ENCODE data around the gene KIRREL3.

KIRREL3 gene

DNA sequence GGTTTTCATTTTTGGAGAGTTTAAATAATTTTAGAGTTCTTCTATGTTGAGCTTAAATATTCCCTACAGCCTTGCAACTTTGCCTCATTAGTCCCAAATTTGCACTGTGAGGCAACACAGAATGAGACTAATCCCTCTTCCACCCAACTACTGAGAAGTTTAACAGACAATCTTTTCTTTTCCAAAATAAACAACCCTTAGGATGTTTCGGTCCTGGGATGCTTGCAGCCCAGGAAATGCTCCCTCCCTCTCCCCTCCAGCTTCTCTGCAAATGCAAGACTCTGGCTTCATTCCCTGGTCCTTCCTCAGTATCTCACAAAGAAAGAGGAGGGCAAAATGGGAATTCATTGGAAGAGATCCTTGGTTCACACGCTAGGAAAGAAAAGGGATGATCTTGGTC, 422.5 kb downstream of the KIRREL3 start:
- FAIRE-seq (no peak), DNase-seq (ENCODE audit: insufficient read length, low spot score) (no peak)
- TF ChIP-seq TAF1 (IDR thresholded peaks at IDR 0.05; ENCODE audit: low read depth, low read length) (no peak), POLR2AphosphoS5 (IDR thresholded peaks at IDR 0.05; ENCODE audit: low read depth, low read length) (no peak), POU2F2 (IDR thresholded peaks at IDR 0.05; ENCODE audit: low read depth, low read length) (no peak), SPI1 (IDR thresholded peaks at IDR 0.05; ENCODE audit: low read depth, low read length) (no peak), PAX5 (IDR thresholded peaks at IDR 0.05; ENCODE audit: insufficient read depth, low read length, severe bottlenecking) (no peak), POLR2A (IDR thresholded peaks at IDR 0.05; ENCODE audit: low read depth, low read length) (no peak)

DNA sequence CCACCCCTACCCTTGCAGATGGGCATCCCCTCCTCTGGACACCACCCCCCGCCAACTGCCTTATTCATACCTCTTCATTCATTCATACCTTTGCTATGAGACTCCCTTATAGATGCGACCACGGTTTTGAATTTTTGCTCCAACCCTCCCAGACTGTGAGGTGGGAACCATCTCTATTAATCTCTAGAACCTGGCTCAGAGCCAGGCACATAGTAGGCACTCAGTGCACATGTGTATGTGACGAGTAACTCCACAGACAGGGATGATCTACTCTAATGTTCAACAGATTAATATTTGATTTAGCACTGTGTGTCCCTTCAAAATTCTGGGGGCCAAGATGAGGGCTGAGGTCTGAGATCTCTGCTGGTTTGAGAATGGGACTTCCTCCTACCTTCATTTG, 424.7 kb downstream of the KIRREL3 start:
- DNase-seq (ENCODE audit: insufficient read length, low spot score) (no peak), FAIRE-seq (no peak)
- TF ChIP-seq SPI1 (IDR thresholded peaks at IDR 0.05; ENCODE audit: low read depth, low read length), result no peak

DNA sequence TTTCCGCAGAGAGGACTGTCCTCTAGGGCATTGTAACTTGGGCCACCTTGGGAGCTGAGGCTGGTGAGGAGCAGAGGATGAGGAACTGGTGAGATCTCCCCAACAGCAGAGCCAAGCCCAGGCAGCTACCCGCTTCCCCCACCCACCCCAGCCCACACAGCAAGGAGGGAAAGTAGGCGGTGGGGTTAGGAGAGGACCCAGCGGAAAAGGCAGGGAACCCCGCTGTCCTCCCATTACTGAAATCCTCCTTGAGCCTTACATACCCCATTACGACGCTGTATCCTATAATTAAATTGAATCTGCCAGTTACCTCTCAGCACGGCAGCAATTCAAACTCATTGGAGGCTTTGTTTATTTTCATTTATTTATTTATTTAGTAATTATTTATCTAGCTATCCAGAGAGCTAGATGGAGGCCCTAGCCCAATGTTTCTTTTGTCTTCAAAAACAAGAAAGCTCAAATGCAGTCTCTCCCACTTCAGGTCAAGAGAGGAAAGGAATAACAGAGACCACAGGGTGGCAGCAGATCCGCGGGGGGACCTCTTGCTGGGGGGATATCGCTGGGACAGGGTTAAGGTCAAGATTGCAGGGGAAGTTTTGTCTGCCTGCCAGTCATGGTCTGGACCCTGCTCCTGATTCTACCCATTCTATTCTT, 427.1 kb downstream of the KIRREL3 start:
- TF ChIP-seq POU2F2 (IDR thresholded peaks at IDR 0.05; ENCODE audit: low read depth, low read length) (no peak), PAX5 (IDR thresholded peaks at IDR 0.05; ENCODE audit: insufficient read depth, low read length, severe bottlenecking) (no peak), TAF1 (IDR thresholded peaks at IDR 0.05; ENCODE audit: low read depth, low read length) (no peak)
- FAIRE-seq (no peak), DNase-seq (ENCODE audit: insufficient read length, low spot score) (no peak)

DNA sequence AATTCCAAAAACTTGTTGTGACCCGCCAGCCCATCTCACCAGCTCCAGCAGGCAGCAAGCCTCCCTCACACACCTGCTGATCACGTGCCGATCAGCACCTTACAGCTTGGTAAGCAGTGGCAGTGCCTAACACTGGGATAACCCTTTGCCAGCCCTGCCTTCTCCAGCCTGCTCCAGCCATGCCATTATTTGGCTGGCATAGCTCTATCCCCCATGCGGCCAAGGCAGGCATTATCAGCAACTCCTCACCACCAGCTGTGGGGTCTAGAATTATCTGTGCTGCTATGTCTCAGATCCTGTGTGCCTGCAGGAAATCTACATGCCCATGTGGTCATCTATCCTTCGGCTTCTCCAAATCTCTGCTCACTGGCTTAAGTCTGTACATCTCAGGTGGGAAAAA, 430.1 kb downstream of the KIRREL3 start:
- FAIRE-seq (no peak), DNase-seq (ENCODE audit: insufficient read length, low spot score) (no peak)
- TF ChIP-seq POLR2A (IDR thresholded peaks at IDR 0.05; ENCODE audit: low read depth, low read length) (no peak), POLR2AphosphoS5 (IDR thresholded peaks at IDR 0.05; ENCODE audit: low read depth, low read length) (no peak), PAX5 (IDR thresholded peaks at IDR 0.05; ENCODE audit: insufficient read depth, low read length, severe bottlenecking) (no peak), SPI1 (IDR thresholded peaks at IDR 0.05; ENCODE audit: low read depth, low read length) (no peak), POU2F2 (IDR thresholded peaks at IDR 0.05; ENCODE audit: low read depth, low read length) (no peak), TAF1 (IDR thresholded peaks at IDR 0.05; ENCODE audit: low read depth, low read length) (no peak)

DNA sequence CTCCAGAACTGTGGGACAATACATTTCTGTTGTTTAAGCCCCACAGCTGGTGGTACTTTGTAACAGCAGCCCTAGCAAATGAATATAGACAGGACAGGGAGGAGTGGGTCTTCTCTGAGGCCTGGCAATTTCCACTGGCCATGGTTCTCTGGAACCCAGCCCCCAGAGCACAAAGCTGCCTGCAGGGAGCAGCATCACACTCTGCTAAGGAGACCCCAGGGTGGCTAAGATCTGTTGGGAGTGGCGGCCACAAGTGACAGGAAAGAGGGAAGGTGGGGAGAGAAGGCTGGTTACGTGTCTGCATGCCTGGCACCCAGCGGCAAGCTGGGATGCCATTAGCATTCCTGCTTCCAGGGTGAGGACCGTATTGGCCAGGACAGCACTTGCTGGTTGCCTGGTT, 433.2 kb downstream of the KIRREL3 start:
- DNase-seq (ENCODE audit: insufficient read length, low spot score) (no peak), FAIRE-seq (no peak)
- no peak for TF ChIP-seq POLR2AphosphoS5 (IDR thresholded peaks at IDR 0.05; ENCODE audit: low read depth, low read length)
- no peak for TF ChIP-seq POU2F2 (IDR thresholded peaks at IDR 0.05; ENCODE audit: low read depth, low read length)

DNA sequence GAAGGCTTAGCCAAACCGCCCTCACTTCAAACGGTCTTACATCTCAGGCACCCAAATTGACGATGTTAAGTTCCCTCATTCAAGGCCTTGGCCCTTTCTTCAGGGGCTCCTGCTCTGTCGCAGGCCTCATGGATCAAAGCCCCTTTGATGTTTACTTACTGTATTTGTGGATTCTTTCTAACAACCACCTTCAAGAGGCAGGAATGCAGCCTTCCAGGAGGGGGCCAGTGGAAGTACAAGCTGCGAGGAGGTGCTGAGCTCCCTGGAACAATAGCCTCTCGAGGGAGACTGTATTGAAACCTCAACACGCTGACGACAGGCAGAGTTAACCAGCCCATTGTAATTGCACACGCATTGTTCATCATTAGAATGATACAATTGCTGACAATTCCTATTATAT, 436.0 kb downstream of the KIRREL3 start:
- DNase-seq (ENCODE audit: insufficient read length, low spot score) (no peak), FAIRE-seq (no peak)
- no peak for TF ChIP-seq PAX5 (IDR thresholded peaks at IDR 0.05; ENCODE audit: insufficient read depth, low read length, severe bottlenecking)
- no peak for TF ChIP-seq POLR2AphosphoS5 (IDR thresholded peaks at IDR 0.05; ENCODE audit: low read depth, low read length)
- TF ChIP-seq TAF1 (IDR thresholded peaks at IDR 0.05; ENCODE audit: low read depth, low read length), result no peak

DNA sequence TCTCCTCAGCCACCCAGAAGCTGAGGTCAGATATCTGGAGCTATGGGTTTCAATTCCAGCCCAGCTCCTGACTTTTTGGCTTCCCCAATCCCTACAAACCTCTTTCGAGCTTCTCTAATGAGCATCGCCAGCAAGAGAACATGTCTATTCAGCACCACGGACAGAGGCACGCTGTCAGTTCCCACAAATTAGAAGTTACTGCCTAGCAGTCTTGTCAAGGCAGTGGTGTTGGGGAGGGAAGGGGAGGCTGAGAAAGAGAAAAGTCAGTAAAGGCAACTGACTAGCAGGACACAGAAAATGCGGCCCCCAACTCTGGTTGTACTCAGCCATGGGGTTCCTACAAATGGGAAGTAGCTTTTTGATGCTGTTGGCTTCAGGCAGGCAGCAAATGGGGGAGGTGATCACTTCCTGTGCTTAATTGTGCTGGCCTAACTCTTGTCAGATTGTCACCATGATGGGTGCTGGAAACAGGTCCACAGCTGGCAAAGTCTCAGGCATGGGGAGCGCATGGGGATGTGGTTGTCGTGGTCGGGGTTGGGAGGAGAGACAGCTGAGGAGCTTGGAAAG, 439.2 kb downstream of the KIRREL3 start:
- TF ChIP-seq POLR2AphosphoS5 (IDR thresholded peaks at IDR 0.05; ENCODE audit: low read depth, low read length) (no peak), POLR2A (IDR thresholded peaks at IDR 0.05; ENCODE audit: low read depth, low read length) (no peak), SPI1 (IDR thresholded peaks at IDR 0.05; ENCODE audit: low read depth, low read length) (no peak), POU2F2 (IDR thresholded peaks at IDR 0.05; ENCODE audit: low read depth, low read length) (no peak), PAX5 (IDR thresholded peaks at IDR 0.05; ENCODE audit: insufficient read depth, low read length, severe bottlenecking) (no peak), TAF1 (IDR thresholded peaks at IDR 0.05; ENCODE audit: low read depth, low read length) (no peak)
- DNase-seq (ENCODE audit: insufficient read length, low spot score) (peak; percentile 30), FAIRE-seq (no peak)

DNA sequence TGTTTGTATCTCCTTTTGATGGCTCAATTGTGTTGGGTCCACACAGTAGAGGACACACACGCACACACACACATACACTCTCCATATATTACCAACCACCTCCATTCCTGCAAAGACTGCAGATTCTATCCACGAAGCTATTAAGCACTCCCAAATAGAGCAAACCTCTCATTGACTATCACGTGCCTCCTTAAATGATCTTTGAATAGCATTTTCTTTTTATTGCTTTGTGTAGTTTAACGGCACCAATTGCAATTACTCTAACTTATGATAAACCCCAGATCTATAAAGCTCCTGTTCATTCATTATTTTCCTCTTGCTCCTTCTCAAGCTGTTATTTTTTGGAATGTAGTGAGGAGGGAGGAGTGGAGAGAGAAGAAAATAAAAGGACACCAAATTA, 440.3 kb downstream of the KIRREL3 start:
- DNase-seq (ENCODE audit: insufficient read length, low spot score) (no peak), FAIRE-seq (no peak)
- TF ChIP-seq POU2F2 (IDR thresholded peaks at IDR 0.05; ENCODE audit: low read depth, low read length) (no peak), SPI1 (IDR thresholded peaks at IDR 0.05; ENCODE audit: low read depth, low read length) (no peak), POLR2AphosphoS5 (IDR thresholded peaks at IDR 0.05; ENCODE audit: low read depth, low read length) (no peak), POLR2A (IDR thresholded peaks at IDR 0.05; ENCODE audit: low read depth, low read length) (no peak), PAX5 (IDR thresholded peaks at IDR 0.05; ENCODE audit: insufficient read depth, low read length, severe bottlenecking) (no peak), TAF1 (IDR thresholded peaks at IDR 0.05; ENCODE audit: low read depth, low read length) (no peak)

DNA sequence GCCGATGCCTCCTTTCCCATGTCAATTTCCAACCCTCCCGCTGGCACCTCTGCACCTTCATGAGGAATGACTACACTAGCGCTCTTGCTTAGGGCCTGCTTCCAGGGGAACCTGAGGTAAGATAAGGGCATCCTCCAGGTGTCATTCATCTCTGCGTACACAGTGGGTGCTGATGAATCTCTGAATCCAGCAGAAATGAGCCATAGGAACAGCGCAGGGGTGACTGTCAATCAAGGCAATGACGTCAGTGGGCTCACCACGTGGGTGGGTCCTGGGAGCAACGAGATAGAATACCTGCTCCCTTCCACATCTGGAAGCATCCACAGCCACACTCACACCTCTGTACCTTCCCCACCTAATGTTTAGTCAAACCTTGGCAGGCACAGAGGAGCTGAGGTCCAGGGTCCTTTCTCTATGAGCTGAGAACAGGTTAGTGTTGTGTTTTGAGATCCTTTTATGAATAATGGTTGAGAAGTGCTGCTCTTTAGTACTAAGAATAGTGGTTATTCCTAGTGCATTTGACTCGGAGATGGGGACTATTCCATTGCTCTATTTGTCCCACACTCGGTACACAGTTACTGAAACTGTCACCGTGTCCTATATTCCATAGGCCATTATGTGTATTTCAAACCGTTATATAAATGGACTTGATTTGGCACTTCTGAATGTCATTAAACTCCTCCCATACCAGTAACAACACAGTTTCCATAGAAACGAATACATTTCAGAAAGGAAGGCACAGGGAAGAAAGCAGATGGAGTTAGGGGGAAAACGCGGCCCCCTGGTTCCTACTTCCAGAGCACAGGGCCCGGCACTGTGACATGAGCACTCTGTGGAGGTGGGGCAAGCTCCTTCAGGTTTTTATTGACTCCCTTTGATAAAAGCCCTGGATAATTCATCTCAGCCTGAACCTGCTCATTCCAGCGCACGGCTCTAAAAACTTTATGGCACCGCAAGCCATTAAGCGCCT, 451.7 kb downstream of the KIRREL3 start:
- FAIRE-seq, result no peak
- DNase-seq (ENCODE audit: insufficient read length, low spot score), result no peak
- TF ChIP-seq POLR2AphosphoS5 (IDR thresholded peaks at IDR 0.05; ENCODE audit: low read depth, low read length) (no peak), POLR2A (IDR thresholded peaks at IDR 0.05; ENCODE audit: low read depth, low read length) (no peak), TAF1 (IDR thresholded peaks at IDR 0.05; ENCODE audit: low read depth, low read length) (no peak), PAX5 (IDR thresholded peaks at IDR 0.05; ENCODE audit: insufficient read depth, low read length, severe bottlenecking) (no peak), POU2F2 (IDR thresholded peaks at IDR 0.05; ENCODE audit: low read depth, low read length) (no peak), SPI1 (IDR thresholded peaks at IDR 0.05; ENCODE audit: low read depth, low read length) (no peak)

DNA sequence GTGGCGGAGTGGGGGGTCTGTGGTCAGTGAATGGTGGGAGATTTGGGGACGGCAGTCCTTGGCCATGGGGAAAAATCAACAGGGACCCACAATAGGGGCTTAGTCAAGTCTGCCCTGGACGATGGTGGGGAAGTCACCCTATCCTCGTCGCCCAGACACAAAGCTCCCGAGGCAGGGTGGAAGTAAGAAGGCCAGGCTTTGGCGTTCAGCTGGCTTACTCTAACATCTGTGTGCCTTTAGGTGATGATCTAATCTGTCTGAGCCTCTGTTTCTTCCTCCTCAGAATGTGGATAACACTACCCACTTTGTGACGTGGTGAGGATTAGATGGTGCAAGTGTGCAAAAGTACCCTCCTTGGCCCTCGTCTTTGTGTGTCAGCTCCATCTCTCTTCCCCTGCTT, 452.9 kb downstream of the KIRREL3 start:
- FAIRE-seq, result no peak
- TF ChIP-seq PAX5 (IDR thresholded peaks at IDR 0.05; ENCODE audit: insufficient read depth, low read length, severe bottlenecking) (no peak), POLR2A (IDR thresholded peaks at IDR 0.05; ENCODE audit: low read depth, low read length) (no peak), SPI1 (IDR thresholded peaks at IDR 0.05; ENCODE audit: low read depth, low read length) (no peak), TAF1 (IDR thresholded peaks at IDR 0.05; ENCODE audit: low read depth, low read length) (no peak), POLR2AphosphoS5 (IDR thresholded peaks at IDR 0.05; ENCODE audit: low read depth, low read length) (no peak), POU2F2 (IDR thresholded peaks at IDR 0.05; ENCODE audit: low read depth, low read length) (no peak)

More for the DNA sequence above, 452.9 kb downstream of the KIRREL3 start:
- no peak for DNase-seq (ENCODE audit: insufficient read length, low spot score)
